HEK293 (cell line): ENCODE results near the gene KCNMA1.

Experiments
- CTCF ChIA-PET: fragments of 350-600 bp; formaldehyde crosslinking; extraction: SDS; loops from one replicate; lab custom pipeline; 2021; ENCODE audit warnings: antibody characterized with exemption; lab: Yijun Ruan, JAX
- POLR2A ChIA-PET: fragments of 300-600 bp; formaldehyde crosslinking; extraction: SDS; loops from one replicate; lab custom pipeline; 2020; ENCODE audit warnings: antibody characterized with exemption, inconsistent platforms; lab: Yijun Ruan, JAX
- H3K27ac ChIP-seq: fragments of 200-500 bp; sonication (Bioruptor generic); 2 replicates; pipeline ENCODE4 v1.5.1; 2014; ENCODE audit warnings: low read depth, low read length, control low read depth, inconsistent platforms; ENCODE audit errors: extremely low read depth
- H3K36me3 ChIP-seq, 2 experiments: fragments of 200-500 bp in 1 of 2; sonication (Bioruptor generic) in 1 of 2; 1 replicate in 1 of 2; 2 replicates in 1 of 2; pipeline ENCODE4 v1.5.1; 2014 to 2017; ENCODE audit warnings: inconsistent platforms in 2 of 2, low read length in 2 of 2; ENCODE audit not compliant: control insufficient read depth in 2 of 2, insufficient read depth in 1 of 2
- H3K4me1 ChIP-seq: fragments of 200-500 bp; sonication (Bioruptor generic); 2 replicates; pipeline ENCODE4 v1.5.1; 2014; ENCODE audit warnings: mild to moderate bottlenecking, low read length, inconsistent platforms; ENCODE audit not compliant: control insufficient read depth, insufficient read depth
- H3K4me3 ChIP-seq: 2 replicates; pipeline ENCODE4 v1.5.1; 2011; ENCODE audit warnings: low read depth, mild to moderate bottlenecking, control low read depth, low read length, moderate library complexity
- H3K9me3 ChIP-seq: fragments of 200-500 bp; sonication (Bioruptor generic); 2 replicates; pipeline ENCODE4 v1.5.1; 2014; ENCODE audit warnings: low read depth, low read length, inconsistent platforms; ENCODE audit not compliant: control insufficient read depth, insufficient read depth
- EGR2 ChIP-seq: fragments of 450-650 bp; formaldehyde crosslinking; IDR thresholded peaks from 2 replicates; pipeline ENCODE4 v1.5.1; 2016; ENCODE audit warnings: low read depth, missing biosample characterization, missing genetic modification characterization
- FEZF1 ChIP-seq: fragments of 450-650 bp; formaldehyde crosslinking; IDR thresholded peaks from 2 replicates; pipeline ENCODE4 v1.5.1; 2016; ENCODE audit warnings: missing biosample characterization, missing genetic modification characterization
- RBAK ChIP-seq: fragments of 450-650 bp; formaldehyde crosslinking; IDR thresholded peaks from 2 replicates; pipeline ENCODE4 v1.5.1; 2016; ENCODE audit warnings: missing biosample characterization, missing genetic modification characterization
- REPIN1 ChIP-seq: fragments of 450-650 bp; formaldehyde crosslinking; IDR thresholded peaks from 2 replicates; pipeline ENCODE4 v1.5.1; 2017; ENCODE audit warnings: missing biosample characterization, missing genetic modification characterization, low read depth
- SP2 ChIP-seq: fragments of 450-650 bp; formaldehyde crosslinking; IDR thresholded peaks from 2 replicates; pipeline ENCODE4 v1.5.1; 2016; ENCODE audit warnings: missing biosample characterization, missing genetic modification characterization
- ZBTB21 ChIP-seq: fragments of 450-650 bp; formaldehyde crosslinking; IDR thresholded peaks from 2 replicates; pipeline ENCODE4 v1.5.1; 2017; ENCODE audit warnings: missing biosample characterization, missing genetic modification characterization
- ZFP3 ChIP-seq: fragments of 450-650 bp; formaldehyde crosslinking; IDR thresholded peaks from 2 replicates; pipeline ENCODE4 v1.5.1; 2016; ENCODE audit warnings: low read depth, missing biosample characterization, missing genetic modification characterization
- ZNF174 ChIP-seq: fragments of 450-650 bp; formaldehyde crosslinking; IDR thresholded peaks from 2 replicates; pipeline ENCODE4 v1.5.0; 2017; ENCODE audit warnings: missing biosample characterization, mild to moderate bottlenecking, missing genetic modification characterization
- ZNF175 ChIP-seq: fragments of 450-650 bp; formaldehyde crosslinking; IDR thresholded peaks from 2 replicates; pipeline ENCODE4 v1.5.1; 2016; ENCODE audit warnings: missing biosample characterization, missing genetic modification characterization
- ZNF184 ChIP-seq: fragments of 450-650 bp; IDR thresholded peaks from 2 replicates; pipeline ENCODE4 v1.5.1; 2018; ENCODE audit warnings: missing biosample characterization, mild to moderate bottlenecking, missing genetic modification characterization
- ZNF302 ChIP-seq: fragments of 450-650 bp; formaldehyde crosslinking; IDR thresholded peaks from 2 replicates; pipeline ENCODE4 v1.5.1; 2016; ENCODE audit warnings: missing biosample characterization, missing genetic modification characterization, low read depth
- ZNF324 ChIP-seq: fragments of 450-650 bp; formaldehyde crosslinking; IDR thresholded peaks from 2 replicates; pipeline ENCODE4 v1.5.1; 2016; ENCODE audit warnings: missing biosample characterization, missing genetic modification characterization
- ZNF335 ChIP-seq: fragments of 450-650 bp; formaldehyde crosslinking; conservative IDR thresholded peaks from 2 replicates; pipeline ENCODE4 v1.5.1; 2016; ENCODE audit warnings: missing biosample characterization, missing genetic modification characterization
- ZNF341 ChIP-seq: fragments of 450-650 bp; formaldehyde crosslinking; IDR thresholded peaks from 2 replicates; pipeline ENCODE4; 2016; ENCODE audit warnings: low read depth, missing biosample characterization, missing genetic modification characterization
- ZNF354C ChIP-seq: fragments of 450-650 bp; formaldehyde crosslinking; IDR thresholded peaks from 2 replicates; pipeline ENCODE4 v1.5.1; 2016; ENCODE audit warnings: missing biosample characterization, missing genetic modification characterization, low read depth, borderline replicate concordance
- ZNF433 ChIP-seq: fragments of 450-650 bp; formaldehyde crosslinking; IDR thresholded peaks from 2 replicates; pipeline ENCODE4 v1.5.1; 2016; ENCODE audit warnings: missing biosample characterization, missing genetic modification characterization, low read depth
- ZNF558 ChIP-seq: fragments of 450-650 bp; formaldehyde crosslinking; IDR thresholded peaks from 2 replicates; pipeline ENCODE4 v1.5.1; 2016; ENCODE audit warnings: missing biosample characterization, missing genetic modification characterization
- ZNF621 ChIP-seq: fragments of 450-650 bp; formaldehyde crosslinking; IDR thresholded peaks from 2 replicates; pipeline ENCODE4 v1.5.1; 2017; ENCODE audit warnings: missing biosample characterization, missing genetic modification characterization
- ZNF624 ChIP-seq: fragments of 450-650 bp; formaldehyde crosslinking; IDR thresholded peaks from 2 replicates; pipeline ENCODE4 v1.5.1; 2017; ENCODE audit warnings: missing biosample characterization, missing genetic modification characterization
- TF ChIP-seq, protein P1 (sequence below): fragments of 450-650 bp; formaldehyde crosslinking; IDR thresholded peaks from 2 replicates; pipeline ENCODE4 v1.5.1; 2016; ENCODE audit warnings: missing biosample characterization, missing genetic modification characterization
- TF ChIP-seq, protein P2 (sequence below): fragments of 450-650 bp; formaldehyde crosslinking; IDR thresholded peaks from 2 replicates; pipeline ENCODE4 v1.5.1; 2016; ENCODE audit warnings: missing biosample characterization, missing genetic modification characterization, low read depth
- TF ChIP-seq, protein P3 (sequence below): fragments of 450-650 bp; formaldehyde crosslinking; conservative IDR thresholded peaks from 2 replicates; pipeline ENCODE4 v1.5.1; 2016; ENCODE audit warnings: low read depth, missing biosample characterization, missing genetic modification characterization

The KCNMA1 gene

DNA sequence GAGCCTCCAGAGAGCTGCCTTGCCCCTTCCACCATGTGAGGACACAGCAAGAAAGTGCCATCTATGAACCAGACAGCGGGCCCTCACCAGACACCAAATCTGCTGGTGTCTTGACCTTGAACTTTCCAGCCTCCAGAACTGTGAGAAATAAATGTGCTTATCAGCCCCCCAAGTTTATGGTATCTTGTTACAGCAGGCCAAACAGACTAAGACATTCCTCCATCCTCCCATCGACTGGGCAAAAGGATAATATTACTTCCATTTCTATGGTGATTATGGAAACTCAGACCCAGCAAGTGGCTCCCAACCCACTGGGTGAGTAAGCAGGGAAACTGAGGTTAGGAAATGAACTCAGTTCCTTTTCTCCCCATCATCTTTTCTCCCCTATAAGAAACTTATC is 288.4 kb downstream of the KCNMA1 start:
- Histone ChIP-seq H3K36me3 (no peaks in the 10 kb centered on the region), H3K27ac (no peak overlapping the region), H3K4me1 (peaks cover 11% of the 10 kb centered on the region), H3K9me3 (no peaks in the 10 kb centered on the region), H3K4me3 (no peak overlapping the region)
- CTCF ChIA-PET, result interaction anchor here (1.2 to 1.6 kb wide), 3 partner anchors 43 to 295 kb away, joined by 3 to 4 read pairs (median 3); no protein-coding TSS in a partner anchor
- no peak for TF ChIP-seq RBAK
- peak; percentile 30; the same call in 1 of the 2 replicates for TF ChIP-seq ZNF335 (tag by site-specific recombination)
- TF ChIP-seq ZBTB21 (tag by site-specific recombination), result no peak
- TF ChIP-seq ZNF302, result no peak
- POLR2A ChIA-PET, result no interaction called here

DNA sequence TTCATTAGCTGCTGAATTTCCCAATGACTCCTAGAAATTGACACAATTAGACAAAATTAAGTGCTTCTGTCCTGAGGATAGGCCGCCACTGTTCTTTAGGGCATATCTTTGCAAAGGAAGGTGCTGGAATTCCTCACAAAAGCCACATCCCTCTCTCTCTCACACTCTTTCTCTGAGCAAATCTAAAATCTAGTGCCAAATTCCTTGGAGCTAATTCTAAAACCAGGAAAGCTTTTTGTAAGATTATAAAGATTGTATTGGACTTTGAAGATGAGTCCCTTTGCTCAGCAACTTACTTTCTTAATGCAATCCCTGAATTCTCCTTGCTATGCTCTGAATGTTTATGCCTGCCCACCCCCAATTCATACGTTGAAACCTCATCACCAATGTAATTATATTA is 288.9 kb downstream of the KCNMA1 start:
- H3K36me3 ChIP-seq, result no peaks in the 10 kb centered on the region
- no peak overlapping the region for H3K27ac ChIP-seq
- CTCF ChIA-PET, result interaction anchor here (0.7 to 1.6 kb wide), 5 partner anchors 31 to 292 kb away, joined by 3 to 4 read pairs (median 3); no protein-coding TSS in a partner anchor
- TF ChIP-seq ZNF184 (tag by site-specific recombination) (no peak), ZNF621 (no peak), ZNF341 (tag by site-specific recombination) (no peak), SP2 (no peak), ZNF558 (no peak), FEZF1 (tag by site-specific recombination) (no peak), ZNF354C (no peak), ZNF175 (tag by site-specific recombination) (no peak), EGR2 (tag by site-specific recombination) (no peak), ZNF174 (tag by site-specific recombination) (no peak), ZFP3 (tag by site-specific recombination) (no peak), ZNF433 (no peak), REPIN1 (tag by site-specific recombination) (no peak), ZNF624 (tag by site-specific recombination) (no peak), ZNF324 (tag by site-specific recombination) (no peak)
- TF ChIP-seq, protein P1, sequence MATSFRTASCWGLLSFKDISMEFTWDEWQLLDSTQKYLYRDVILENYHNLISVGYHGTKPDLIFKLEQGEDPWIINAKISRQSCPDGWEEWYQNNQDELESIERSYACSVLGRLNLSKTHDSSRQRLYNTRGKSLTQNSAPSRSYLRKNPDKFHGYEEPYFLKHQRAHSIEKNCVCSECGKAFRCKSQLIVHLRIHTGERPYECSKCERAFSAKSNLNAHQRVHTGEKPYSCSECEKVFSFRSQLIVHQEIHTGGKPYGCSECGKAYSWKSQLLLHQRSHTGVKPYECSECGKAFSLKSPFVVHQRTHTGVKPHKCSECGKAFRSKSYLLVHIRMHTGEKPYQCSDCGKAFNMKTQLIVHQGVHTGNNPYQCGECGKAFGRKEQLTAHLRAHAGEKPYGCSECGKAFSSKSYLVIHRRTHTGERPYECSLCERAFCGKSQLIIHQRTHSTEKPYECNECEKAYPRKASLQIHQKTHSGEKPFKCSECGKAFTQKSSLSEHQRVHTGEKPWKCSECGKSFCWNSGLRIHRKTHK, result no peak
- TF ChIP-seq, protein P2, sequence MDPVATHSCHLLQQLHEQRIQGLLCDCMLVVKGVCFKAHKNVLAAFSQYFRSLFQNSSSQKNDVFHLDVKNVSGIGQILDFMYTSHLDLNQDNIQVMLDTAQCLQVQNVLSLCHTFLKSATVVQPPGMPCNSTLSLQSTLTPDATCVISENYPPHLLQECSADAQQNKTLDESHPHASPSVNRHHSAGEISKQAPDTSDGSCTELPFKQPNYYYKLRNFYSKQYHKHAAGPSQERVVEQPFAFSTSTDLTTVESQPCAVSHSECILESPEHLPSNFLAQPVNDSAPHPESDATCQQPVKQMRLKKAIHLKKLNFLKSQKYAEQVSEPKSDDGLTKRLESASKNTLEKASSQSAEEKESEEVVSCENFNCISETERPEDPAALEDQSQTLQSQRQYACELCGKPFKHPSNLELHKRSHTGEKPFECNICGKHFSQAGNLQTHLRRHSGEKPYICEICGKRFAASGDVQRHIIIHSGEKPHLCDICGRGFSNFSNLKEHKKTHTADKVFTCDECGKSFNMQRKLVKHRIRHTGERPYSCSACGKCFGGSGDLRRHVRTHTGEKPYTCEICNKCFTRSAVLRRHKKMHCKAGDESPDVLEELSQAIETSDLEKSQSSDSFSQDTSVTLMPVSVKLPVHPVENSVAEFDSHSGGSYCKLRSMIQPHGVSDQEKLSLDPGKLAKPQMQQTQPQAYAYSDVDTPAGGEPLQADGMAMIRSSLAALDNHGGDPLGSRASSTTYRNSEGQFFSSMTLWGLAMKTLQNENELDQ, result no peak
- TF ChIP-seq, protein P3, sequence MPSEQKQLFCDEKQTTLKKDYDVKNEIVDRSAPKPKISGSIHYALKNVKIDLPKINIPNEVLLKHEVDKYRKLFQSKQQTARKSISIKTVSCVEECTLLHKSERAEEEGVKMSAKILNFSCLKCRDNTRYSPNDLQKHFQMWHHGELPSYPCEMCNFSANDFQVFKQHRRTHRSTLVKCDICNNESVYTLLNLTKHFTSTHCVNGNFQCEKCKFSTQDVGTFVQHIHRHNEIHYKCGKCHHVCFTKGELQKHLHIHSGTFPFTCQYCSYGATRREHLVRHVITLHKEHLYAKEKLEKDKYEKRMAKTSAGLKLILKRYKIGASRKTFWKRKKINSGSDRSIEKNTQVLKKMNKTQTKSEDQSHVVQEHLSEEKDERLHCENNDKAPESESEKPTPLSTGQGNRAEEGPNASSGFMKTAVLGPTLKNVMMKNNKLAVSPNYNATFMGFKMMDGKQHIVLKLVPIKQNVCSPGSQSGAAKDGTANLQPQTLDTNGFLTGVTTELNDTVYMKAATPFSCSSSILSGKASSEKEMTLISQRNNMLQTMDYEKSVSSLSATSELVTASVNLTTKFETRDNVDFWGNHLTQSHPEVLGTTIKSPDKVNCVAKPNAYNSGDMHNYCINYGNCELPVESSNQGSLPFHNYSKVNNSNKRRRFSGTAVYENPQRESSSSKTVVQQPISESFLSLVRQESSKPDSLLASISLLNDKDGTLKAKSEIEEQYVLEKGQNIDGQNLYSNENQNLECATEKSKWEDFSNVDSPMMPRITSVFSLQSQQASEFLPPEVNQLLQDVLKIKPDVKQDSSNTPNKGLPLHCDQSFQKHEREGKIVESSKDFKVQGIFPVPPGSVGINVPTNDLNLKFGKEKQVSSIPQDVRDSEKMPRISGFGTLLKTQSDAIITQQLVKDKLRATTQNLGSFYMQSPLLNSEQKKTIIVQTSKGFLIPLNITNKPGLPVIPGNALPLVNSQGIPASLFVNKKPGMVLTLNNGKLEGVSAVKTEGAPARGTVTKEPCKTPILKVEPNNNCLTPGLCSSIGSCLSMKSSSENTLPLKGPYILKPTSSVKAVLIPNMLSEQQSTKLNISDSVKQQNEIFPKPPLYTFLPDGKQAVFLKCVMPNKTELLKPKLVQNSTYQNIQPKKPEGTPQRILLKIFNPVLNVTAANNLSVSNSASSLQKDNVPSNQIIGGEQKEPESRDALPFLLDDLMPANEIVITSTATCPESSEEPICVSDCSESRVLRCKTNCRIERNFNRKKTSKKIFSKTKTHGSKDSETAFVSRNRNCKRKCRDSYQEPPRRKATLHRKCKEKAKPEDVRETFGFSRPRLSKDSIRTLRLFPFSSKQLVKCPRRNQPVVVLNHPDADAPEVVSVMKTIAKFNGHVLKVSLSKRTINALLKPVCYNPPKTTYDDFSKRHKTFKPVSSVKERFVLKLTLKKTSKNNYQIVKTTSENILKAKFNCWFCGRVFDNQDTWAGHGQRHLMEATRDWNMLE (tag by site-specific recombination), result no peak
- peaks cover 11% of the 10 kb centered on the region for H3K4me1 ChIP-seq
- H3K9me3 ChIP-seq, result no peaks in the 10 kb centered on the region
- POLR2A ChIA-PET, result no interaction called here
- H3K4me3 ChIP-seq, result no peak overlapping the region
